Putamen (tissue), 1 donor: ENCODE data around the gene ATP1A4.

Source experiments
- DNase-seq: peaks from one replicate; pipeline ENCODE4 v3.0.0-alpha.2; 2016; ENCODE audit warnings: low spot score

Gene ATP1A4

DNA sequence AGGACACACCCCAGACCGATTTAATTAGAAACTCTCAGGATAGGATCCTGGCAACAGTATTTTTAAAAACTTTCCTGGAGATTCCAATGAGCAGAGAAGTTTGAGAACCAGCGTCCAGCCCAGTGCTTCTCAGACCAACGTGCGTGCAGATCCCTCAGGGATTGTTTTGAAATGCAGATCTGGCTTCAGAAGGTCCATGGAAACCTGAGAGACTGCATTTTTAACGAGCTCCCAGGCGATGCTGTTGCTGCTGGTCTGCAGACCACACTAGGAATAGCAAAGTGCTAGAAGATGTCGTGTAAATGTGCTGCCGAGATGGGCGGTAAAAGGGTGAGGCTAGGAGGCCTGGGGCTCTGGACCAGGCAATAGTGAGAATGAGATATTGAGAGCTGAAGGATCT lies 20.6 kb downstream of the ATP1A4 start:
- DNase-seq = no peak

DNA sequence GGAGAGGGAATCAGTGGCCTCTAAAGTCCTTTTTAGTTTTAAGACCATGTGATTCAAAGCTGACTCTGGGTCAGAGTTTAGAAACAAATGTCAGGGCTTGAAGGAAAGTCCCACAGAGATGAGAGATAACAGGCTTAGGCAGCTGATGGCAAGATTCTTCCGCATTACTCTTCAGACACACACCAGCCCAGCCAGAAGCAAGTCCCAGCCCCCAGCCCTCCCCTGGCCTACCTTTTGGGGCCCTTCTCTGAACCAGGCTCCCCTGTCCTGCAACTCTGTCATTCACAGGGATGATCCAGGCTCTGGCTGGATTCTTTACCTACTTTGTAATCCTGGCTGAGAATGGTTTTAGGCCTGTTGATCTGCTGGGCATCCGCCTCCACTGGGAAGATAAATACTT lies 25.8 kb downstream of the ATP1A4 start:
- no peak for DNase-seq

DNA sequence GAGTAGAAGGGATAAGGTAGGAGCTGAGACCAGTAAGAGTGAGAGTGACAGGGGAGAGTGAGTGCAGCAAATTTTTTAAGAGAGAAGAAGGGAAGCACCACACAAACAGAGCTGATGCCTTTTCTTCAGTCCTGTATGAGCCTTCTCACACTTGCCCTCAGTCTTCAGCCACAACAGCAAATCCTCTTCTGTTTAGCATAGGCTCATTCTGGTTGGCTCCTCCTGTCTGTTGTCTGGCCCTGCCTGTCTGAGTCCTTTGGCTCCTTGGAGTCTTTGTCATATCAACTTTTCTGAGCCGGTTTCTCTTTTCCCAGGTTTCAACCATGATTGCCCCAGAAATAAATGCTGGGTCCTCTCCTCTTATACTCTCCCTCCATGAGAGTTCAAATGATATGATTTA lies 26.3 kb downstream of the ATP1A4 start:
- no peak for DNase-seq

DNA sequence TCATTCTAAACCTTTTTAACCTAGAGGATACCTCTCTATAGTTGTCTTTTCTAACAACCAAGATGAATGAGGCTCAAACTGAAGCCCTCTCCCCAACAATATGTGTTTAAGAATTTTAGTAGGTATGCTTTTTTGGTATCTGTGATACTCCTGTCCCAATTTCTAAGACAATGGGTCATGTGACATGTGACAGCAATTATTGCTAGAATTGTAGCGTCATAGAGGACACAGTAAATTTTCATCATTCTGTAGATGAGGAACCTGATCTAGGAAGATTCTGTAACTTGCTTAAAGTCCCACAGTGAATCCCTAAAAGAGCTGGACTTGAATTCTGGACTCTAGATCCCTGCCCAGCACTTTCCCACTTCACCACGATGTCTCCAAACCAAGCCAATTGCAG lies 27.3 kb downstream of the ATP1A4 start:
- DNase-seq = no peak

DNA sequence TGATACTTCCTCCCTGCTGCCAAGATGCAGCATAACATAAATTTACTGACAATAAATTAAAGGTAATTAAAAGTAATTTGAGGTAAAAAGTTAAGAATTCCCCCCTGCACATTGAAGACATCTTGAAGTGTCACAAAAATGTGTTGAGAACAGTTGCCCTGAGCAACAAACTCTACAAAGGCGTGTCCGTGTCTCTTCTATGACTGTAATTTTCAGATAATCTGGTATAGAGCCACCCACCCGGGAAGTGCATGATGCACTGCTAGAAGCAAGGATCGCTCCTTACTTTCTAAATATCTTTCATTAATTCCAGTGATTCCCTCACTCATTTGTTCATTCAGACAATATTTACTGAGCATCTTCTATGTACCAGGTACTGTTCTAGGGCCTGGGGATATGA lies 27.9 kb downstream of the ATP1A4 start:
- DNase-seq = no peak

DNA sequence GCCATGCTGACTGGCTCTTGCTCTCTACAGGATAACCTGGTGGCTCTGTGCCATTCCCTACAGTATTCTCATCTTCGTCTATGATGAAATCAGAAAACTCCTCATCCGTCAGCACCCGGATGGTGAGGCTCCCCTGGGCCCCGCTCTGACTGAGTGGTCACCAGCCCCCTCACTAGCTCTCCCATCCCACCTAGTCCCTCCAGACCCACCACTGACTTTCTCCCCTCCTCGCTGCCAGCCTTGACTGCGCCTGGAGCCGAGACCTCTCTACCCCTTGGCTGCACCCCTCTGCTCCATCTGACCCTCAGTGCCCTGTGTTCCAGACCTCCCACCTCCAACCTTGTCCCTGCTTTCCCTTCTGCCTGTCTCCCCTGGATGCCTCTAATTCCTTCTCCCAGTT lies 34.8 kb downstream of the ATP1A4 start:
- DNase-seq = no peak

DNA sequence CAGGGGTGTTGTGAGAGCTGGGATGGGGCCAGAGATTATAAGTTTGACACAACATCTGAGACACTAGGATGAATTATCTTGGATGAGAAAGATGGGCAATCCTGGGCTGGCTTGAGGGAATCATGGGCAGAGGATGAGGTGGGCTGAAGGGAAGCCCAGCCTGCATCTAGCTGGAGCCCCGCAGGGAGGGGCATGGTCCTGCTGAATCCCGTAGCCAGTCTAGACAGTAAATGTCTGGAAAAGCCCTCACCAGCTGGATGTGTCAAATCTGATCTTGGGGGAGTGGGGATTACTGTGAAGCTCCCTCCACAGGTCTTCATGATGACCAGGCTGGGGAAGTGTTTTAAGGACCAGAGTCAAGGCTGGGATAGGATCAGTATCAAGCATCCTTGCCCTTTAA lies 35.3 kb downstream of the ATP1A4 start:
- DNase-seq = no peak

DNA sequence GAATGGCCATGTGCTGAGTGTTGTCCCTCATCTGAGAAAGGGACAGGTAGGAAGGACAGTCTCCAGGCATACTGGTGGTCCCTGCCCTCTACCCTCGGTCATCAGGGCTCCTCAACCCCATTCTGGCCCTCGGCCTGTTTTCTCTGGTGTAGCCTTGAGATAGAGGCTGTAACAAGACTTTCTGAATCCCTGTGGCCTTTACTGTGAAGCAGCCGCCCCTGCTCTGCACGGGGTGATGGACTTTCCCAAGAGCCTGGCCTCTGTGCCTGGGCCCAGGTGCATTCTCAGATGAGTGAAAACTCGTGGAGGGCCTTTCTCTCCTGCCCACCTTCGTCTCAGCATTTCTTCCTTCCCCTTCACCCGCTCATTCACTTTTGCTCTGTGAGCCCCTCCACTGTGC lies 36.0 kb downstream of the ATP1A4 start:
- no peak for DNase-seq

DNA sequence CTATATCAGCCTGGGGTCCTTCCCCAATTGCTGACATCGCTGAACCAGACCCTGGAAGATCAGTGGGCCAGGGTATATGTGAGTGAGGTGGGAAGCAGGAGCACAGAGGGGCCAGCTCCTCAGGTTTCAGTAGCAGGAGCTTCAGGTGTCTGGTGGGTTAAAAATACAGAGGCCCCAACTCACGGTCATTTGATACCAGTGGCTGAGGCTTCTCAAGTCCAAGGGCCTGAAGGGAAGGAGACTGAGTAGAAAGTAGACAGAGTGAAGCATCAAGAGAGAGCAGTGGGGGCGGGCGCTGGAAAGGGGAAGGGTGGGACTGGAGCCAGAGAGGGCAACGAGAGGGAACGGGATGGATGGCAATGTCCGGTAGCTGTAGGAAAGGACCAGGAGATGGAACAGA lies 36.9 kb downstream of the ATP1A4 start:
- no peak for DNase-seq

DNA sequence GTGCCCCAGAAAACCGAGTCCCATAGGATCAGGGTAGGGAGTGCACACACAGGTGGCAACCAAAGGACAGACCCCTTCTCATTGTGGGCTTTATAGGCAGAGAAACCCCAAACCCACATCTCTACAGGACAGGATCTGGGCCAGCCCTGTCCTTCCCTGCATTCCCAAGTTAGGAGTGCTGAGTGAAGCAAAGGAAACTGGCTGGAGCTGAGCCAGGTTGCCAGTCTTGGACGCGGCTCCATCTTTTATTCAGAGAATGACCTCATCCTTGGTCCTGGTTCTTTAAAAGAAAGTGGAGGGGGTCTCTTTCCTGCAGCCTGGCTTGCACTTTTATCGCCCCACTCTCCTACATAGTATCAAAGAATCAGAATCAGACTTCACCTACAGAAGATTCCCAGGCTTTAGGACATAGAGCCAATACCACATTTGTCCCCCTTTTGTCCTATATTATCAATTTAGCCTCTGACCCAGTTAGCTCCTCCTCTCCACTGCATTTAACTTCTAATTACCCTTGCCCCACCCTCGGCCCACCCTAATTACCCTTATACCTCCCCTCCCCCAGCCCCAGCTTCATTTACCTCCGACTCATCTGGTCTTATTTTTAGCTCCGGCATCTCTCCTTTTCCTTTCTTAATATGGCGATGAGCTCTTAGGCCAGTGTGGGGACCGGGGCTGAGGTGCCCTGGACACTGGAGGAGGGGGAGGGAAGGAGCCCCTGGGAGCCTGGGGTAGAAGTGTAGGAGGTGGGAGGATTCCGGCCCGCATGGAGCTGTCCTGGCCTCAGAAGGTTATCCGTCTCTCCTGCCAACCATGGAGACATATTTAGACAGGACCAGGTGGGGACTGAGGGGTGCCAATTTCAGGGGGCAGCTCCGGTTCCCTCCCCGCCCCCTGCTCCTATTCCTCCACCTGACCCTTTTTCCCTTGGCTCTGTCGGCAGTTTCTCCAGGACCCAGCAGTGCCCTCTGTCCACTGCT lies 38.5 kb downstream of the ATP1A4 start, which contains the start of gene CASQ1:
CASQ1 (plus strand) TSS at position 927 of the 977 bp plus-strand sequence. CDS start 177 bp downstream, outside the sequence.
- DNase-seq = no peak

DNA sequence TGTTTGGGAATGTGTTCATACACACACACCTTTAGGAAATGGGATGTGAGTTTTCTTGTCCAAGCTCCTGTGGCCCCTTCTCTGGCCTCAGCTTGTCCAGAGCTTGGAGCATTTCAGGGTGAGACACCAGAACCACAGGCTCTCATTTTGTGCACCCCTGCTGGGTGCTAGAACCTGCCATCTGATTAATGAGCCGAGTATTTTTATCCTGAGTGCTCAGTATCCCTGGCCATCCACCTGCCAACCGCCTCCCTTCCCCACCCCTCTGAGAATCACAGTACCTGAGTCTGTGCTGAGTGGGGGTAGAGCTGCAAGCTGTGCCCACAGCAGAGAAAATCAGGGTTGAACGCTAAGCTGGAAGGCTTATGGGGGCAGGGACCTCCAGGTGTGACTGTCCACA lies 40.4 kb downstream of the ATP1A4 start:
- DNase-seq = no peak

DNA sequence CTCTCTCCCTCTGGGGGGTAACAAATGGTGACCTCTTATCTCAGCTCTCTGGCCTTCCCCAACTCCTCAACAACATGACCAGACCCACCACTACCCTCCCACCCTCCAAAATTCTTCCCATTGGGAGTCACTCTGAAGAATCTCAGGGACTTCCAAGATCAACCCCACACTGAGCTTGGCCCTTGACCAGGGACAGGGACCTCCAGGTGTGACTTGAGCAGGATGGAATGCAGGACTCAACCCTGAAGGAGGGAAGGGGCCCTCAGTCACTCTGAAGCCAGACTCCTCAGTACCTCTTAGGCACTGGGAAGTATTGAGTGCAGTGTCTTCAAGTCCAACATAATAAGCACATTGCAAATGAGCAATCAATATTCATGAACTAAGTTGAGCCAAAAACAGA lies 40.8 kb downstream of the ATP1A4 start:
- DNase-seq = no peak

DNA sequence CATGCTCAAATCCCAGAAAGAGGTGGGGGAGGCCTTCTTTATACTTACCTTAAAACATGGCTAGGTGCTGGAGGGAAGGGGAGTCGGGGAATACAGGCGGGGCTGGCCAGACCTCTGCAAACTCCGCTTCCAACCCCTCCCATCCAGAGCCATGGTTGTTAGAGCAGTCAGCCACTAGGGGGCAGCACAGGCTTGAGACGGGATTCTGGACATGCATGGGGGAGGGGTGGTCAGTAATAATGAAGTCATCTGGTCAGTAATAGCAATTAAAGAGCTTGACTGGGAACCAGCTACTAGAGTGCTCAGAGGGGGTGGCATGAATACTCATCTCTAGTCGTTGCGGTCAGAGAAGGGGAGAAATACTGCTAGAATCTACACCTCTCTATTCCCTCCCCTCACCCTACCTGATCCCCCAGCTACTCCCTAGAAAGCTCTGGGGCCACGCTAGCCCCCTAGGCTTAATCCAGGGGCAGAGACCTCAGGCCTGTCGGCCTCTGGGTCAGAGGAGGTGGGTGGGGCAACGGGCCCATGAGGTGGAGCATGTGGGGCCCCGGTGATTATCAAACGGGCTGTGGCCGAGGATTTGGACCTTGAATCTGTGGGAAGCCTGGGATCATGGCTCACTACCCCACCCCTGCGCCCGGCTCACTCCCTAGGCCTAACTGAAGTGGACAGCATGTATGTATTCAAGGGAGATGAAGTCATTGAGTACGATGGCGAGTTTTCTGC lies 41.9 kb downstream of the ATP1A4 start:
- peak; percentile 72 for DNase-seq

DNA sequence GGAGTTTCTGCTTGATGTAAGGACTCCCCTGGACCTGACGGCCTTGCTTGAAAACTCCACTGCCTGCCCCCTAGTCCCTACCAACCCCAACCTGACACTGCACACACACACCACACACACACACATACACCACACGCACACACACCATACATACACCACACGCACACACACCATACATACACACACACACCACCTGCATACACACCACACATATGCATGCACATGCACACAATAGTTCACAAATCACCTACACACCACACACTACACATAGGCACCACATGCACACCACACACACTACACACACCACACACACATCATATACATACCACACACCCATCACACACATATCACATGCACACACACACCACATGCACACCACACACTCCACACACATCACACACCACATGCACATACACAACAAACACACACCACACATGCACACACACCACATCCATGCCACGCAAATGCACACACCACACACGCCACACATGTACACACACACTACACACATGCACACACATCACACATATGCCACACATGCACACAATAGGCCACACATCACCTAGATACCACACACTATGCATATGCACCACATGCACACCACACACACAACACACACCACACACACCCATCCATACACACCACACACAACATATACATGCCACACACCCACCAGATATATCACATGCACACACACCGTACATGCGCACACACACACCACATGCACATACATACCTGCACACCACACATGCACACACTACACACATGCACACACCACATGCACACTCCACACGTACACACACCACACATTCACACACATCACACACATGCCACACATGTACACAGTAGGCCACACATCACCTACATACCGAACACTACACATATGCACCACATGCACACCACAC lies 42.7 kb downstream of the ATP1A4 start:
- no peak for DNase-seq

DNA sequence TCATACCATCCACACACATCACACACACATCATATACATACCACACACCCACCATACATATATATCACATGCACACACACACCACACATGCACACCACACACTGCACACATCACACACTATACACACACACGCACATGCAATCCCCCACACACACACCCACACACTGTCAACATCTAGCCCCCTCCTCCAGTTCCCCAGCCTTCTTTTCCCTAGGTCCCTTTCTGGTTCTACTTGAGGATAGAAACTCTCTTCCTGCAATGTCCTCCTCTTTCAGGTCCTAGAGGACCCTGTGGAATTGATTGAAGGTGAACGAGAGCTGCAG lies 43.3 kb downstream of the ATP1A4 start:
- DNase-seq = no peak

DNA sequence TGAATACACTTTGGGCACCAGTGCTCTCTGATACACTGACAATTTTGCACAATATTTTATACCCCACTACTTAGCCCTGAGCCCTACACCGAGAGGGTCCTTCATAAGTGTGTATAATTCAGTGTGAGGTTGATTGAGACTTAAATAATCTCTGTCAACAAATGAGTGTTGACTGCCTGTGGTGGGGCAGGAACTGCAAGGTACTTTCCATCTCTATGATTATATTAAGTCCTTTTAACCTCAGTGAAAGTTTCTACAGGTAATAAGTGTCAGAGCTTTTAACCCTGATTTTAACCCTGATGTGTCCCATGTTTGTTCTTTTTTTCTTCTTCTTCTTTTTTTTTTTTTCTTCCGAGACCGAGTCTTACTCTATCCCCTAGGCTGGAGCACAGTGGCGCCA lies 44.7 kb downstream of the ATP1A4 start:
- no peak for DNase-seq

DNA sequence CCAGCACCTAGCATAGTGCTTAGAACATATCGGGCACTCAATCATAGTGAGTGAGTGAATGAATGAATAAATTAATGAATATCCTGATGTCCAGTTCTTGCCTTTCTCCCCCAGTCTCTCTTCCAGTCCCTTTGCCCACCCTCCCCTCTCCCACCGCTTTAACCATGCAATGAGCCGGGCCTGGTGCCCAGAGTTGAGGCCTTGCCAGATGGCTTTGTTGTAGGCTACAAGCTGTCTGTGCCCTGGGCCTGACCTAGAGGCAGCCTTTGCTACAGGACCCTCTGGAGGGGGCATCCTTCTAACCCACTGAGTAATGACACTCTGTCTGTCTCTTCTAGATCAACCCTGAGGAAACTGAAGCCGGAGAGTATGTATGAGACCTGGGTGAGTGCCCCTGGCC lies 45.8 kb downstream of the ATP1A4 start:
- DNase-seq = no peak

DNA sequence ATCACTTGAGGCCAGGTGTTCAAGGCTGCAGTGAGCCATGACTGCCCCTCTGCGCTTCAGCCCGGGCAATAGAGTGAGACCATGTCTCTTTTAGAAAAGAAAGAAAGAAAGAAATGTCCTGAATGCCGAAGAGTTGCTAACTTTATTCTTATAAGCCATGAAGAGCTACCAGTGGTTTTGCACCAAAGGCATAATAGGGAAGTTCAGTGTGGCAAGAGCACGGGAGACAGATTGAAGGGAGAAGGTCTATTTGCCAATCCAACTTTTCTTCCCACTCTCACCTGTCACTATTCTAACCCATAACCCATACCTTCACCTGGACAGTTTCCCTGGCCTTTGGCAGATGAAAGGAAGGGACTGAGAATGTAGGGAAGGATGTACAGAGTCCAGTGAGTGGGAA lies 49.4 kb downstream of the ATP1A4 start:
- no peak for DNase-seq

DNA sequence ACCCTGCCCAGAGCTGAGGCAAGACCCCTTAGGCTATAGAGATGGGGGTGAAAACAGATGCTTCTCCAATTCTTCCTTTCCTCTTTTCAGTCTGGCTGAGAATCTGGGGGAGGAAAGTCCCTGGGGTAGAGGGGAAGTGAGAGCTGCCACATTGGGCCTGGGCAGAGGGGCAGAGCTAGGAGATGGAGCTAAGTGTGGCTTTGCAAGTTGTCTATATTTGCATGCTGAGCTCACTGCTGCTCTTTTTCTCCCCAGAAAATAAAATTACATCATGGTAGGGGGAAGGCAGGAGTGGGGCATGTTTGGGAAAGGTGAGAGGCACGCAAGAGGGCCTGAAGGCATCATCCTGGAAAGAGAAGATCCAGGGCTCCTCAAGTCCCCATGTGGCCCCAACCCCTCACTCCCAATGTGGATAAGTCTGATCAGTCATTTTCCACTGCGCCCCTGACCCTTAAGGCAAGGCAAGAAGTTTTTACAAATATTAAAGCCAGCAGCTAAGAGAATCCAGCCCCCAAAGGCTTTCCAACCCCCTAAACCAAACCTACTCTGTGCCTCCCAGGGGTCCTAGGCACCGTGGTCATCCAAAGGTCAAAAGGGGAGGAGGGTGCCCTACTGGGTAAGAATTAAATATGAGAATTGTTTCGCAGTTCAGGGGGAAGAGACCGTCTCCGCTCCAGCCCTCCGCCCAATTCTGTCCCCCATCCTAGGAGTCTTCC lies 53.3 kb downstream of the ATP1A4 start:
- DNase-seq = no peak

DNA sequence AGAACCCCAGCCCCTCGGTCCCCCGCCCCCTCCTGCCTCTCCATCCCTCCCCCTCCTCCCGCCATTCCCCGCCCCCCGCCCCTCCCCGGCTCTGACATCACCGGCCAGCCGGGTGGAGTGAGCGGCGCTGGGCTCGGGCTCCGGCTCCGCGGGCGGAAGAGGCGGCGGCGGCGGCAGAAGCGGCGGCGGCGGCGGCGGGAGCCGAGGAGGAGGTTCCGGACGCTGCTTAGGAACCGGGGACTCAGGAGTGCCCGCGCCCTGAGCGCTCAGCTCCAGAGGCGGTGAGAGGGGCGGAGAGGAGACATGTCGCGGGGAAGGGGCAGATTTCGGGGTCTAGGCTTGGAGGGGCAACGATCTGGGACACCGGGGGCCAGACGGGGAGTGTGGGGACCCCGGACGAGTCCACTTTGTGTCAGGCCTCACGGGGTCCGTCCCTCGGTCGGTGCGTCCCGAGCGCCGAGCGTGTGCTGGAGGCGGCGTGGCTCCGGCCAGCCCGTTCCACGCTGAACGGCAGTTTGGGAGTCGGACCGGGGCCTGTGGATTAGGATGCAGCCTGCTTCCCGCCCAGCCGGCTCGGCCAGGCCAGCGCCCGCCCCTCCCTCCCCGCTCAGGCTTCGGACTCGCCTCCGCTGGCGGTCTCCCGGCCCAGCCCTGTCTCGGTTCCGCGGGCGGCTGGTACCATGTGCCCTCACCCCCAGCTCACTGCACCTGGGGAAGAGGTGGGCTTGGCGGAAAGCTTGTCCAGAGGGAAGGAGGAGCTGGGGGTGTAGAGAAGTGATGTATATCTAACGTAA lies 54.0 kb downstream of the ATP1A4 start, which contains the start of gene PEA15:
PEA15 (plus strand) TSS at position 143 of the 794 bp plus-strand sequence. CDS start 6,161 bp downstream, outside the sequence.
- peak; percentile 82 for DNase-seq

DNA sequence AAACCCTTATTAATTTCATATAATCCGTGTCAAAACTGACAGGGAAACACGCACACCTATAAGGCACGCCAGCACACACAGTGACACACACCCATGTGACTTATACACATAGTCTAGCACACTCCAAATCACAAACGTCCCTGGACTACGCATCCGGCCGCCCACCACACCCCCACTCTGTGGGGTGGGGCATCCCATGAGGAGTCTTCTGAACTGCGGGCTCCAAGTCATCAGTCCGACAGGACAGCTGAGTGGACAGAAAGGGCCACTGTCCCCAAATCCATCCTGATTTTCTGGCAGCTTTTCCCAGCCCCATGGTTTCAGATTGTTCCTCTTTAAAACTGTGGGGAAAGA lies 54.6 kb downstream of the ATP1A4 start:
- DNase-seq = no peak
